Activated T-cell treated with anti-CD3 and anti-CD28 coated beads for 24 hours (primary cell): ENCODE measurements around the gene BBS9.
"Not testable (repeated sequence)": the region's sequence is repeated elsewhere in the genome, so short reads cannot be mapped to it uniquely, and the experiment has no call there.

Source experiments
- DNase-seq: peaks from one replicate; pipeline ENCODE4 v3.0.0-alpha.2; 2020; ENCODE audit warnings: low read depth

The BBS9 gene

DNA sequence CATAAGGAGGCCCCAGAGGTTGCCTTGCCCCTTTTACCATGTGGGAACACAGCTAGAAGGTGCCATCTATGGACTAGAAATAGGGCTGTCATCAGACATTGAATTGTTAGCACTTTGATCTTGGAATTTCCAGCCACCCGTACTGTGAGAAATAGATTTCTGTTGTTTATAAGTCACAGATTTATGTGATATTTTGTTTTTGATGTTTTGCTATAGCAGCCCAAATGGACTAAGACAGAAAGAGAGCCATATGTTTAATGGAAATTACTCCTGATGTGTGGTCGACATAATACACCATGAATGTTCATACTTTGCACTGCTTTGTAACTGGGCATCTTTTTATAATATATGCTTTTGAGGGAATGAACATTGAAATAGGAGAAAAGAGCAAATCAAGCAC is 302.2 kb downstream of the BBS9 start:
- no peak for DNase-seq

GRCh38 chr7:33432821-33433220 is 303.5 kb downstream of the BBS9 start:
- no peak for DNase-seq

- no peak for DNase-seq
Observed at GRCh38 chr7:33433357-33433756, 304.0 kb downstream of the BBS9 start.

GRCh38 chr7:33444511-33444910 is 315.1 kb downstream of the BBS9 start:
- DNase-seq, result no peak

DNA sequence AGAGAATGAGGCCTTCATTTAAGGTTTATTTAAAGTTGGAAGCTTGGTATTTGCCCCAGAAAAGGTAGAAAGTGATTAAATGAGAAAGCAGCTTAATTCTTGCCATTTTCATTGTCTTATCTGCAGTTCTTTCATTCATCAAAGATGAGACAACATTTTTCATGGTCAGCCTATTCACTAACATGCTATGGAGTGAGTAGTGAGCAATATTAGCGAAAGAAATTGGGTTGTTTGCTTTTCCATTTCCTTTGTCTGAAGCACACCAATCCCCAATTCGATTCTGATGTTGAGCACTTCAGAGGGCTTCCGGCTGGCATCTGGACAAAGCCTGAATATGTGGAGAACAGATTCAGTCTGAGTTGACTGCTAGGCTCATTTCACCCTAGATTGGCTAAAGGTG is 317.2 kb downstream of the BBS9 start:
- DNase-seq, result no peak

DNA sequence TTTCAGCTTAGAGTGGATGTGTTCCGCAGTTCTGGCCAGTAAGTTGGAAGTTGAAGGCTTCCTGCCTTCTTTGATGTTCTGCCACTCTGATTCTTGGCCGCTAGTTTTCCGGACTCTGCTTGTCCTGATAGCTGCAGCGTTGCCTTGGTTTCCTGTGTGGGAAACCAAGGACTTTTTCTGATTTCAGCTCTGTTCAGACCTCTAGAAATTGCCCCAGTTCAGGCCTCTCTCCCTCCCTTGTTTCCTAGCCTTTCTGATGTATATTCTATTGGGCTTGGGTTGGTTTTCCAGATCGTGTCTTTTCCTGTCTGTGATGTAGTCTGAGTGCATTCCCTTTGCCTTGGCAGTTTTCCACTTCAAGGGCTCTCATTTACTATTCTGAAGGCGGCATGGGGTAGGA is 318.7 kb downstream of the BBS9 start:
- no peak for DNase-seq

GRCh38 chr7:33449847-33450246 is 320.5 kb downstream of the BBS9 start:
- no peak for DNase-seq

- DNase-seq, result no peak
Observed at GRCh38 chr7:33452805-33453502, 323.6 kb downstream of the BBS9 start.

- DNase-seq, result no peak
Observed at GRCh38 chr7:33457039-33457438, 327.7 kb downstream of the BBS9 start.

DNA sequence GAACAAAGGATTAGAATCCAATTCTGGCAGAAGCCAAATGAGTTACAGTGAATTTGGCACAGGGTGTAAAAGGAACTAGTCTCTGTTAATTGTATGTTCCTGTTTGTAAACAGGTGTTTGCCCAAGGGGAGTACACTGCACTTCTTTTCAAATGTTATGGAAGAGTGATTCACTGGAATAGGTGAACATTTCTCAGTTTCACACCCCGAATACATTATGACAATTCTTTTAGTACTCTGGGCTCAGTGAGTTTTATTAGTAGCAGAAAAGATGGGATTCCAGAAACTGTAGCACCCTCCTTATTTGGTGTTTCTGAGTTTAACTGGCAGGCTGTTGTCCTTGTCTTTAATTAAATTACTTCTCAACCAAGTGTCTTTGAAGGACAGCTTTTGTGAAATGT is 329.2 kb downstream of the BBS9 start:
- no peak for DNase-seq

- no peak for DNase-seq
Observed at GRCh38 chr7:33459340-33459751, 330.0 kb downstream of the BBS9 start.

- no peak for DNase-seq
Observed at GRCh38 chr7:33463131-33463530, 333.8 kb downstream of the BBS9 start.

GRCh38 chr7:33466203-33466602 is 336.8 kb downstream of the BBS9 start:
- DNase-seq, result no peak

DNA sequence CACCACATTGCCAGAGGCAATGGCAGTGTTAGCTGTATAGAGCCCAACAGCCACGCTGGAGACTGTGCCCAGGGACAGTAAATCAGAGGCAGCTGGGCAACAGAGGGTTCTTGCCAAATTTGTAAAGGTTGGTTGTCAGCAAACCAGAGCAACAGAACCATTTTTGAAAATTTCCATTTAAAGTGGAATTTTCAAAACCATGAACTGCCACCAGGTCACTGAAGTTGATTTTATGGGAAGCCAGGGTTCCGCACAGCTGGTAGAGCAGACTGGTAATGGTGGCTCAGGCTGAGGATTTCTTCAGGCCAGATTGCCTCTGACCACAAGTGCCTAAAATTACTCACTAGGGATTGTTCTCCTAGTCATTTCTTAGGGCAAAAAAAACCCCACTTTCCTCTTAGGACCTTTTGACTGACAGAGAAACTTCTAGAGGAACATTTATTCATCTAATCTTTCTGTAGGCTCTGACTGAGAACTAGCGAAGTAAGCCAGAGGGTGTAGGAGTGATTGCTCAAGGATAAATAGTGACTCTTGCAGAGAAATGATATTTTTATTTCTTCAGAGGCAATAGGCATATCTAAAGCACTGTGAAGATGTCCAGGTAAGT is 342.4 kb downstream of the BBS9 start:
- DNase-seq, result no peak

DNA sequence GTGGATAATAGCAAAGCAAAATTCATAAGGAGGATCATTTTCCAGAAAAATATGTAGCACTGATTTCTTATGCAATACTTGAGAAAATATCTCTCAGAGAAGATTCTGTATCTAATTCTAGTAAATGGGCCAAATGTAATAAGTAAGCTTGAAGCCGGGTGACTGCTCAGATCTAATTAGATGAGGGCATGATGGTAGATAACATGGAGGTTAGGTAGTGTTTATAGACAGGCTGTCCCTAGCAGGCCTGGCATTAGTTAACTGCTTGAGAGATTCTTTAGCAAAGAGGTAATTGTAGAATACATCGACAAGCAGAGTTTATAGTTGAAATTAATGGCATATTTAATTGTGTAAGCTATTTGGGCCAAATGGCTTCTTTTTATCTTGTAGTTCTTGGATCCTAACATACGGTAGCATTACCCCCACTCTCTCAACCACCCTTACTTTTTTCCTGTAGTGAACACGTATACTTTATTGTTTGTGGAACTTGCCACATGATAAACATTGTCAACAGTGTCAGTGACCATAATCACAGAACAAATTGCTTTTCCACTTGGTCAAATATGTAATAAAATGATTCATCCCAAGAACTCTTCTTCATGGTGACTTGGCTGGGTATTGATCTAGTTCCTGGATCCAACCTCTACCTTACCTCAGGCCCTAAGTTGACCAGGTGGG is 343.1 kb downstream of the BBS9 start:
- no peak for DNase-seq

DNA sequence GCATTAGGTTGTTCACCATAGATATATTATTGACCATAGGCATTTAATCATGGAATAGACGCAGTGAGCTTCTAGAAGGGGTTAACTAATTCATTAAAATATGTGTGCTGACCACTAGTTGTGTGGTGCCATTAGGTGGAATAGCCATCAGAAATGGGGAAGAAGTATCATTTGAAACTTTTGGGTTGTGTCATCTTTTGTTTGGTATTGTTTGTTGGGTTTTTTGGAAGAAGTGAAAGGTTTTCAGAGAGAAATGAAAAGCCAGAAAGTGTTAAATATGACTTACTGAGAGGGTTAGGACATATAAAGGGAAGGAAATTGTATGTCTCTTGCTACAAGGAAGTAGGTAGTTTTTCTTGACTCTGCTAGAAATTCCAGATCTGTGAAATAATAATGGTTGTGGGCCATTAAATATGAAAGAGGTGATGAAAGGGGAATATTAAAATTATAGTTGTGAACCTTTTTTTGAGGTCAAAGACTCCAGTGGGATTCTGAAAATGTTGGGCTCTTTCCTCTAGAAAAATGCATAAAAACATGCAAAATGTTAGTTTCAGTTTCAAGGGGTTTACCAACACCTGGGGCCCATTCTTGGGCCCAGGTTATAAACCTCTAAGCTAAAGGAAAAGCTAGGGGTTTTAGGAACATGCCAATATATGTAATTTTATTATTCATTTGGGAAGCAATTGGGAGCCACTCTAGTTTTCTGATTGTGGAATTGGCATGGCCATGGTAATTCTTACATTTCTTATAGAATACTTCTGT is 348.5 kb downstream of the BBS9 start:
- DNase-seq, result no peak

DNA sequence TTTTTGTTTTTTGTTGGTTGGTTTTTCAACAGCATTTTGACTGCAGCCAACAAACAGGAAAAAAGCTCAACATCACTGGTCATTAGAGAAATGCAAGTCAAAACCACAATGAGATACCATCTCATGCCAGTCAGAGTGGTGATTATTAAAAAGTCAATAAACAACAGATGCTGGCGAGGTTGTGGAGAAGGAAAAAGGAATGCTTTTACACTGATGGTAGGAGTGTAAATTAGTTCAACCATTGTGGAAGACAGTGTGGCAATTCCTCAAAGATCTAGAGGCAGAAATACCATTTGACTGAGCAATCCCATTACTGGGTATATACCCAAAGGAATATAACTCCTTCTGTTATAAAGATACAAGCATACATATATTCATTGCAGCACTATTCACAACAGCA is 355.1 kb downstream of the BBS9 start:
- DNase-seq, result not testable (repeated sequence)

GRCh38 chr7:33485747-33486493 is 356.6 kb downstream of the BBS9 start:
- DNase-seq, result no peak

DNA sequence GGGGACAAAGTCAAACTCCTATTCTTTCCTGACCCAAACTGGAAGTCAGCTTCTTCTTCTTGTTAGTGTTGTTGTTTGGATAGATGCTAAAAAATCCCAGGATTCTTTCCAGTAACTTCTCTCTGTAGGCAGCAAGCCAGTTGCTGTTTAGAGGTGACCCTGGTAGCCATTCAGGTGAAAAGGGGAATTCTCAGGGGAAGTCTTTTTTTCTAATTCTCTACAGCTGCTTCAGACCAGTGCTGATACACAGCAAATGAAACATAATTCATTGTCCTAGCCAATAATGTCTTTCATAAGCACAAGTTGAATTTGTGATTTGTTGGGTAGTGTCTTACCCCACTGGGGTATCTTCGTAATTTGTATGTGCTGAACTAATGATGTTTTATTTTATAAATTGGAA is 357.3 kb downstream of the BBS9 start:
- DNase-seq, result no peak

- DNase-seq, result no peak
Observed at GRCh38 chr7:33487998-33488682, 358.8 kb downstream of the BBS9 start.

GRCh38 chr7:33494474-33494873 is 365.1 kb downstream of the BBS9 start:
- no peak for DNase-seq
